Putamen (tissue), 1 donor: Measurements from ENCODE around the gene DENND2A.
"Not testable (repeated sequence)": the region's sequence is repeated elsewhere in the genome, so short reads cannot be mapped to it uniquely, and the experiment has no call there.

Experiments used
- DNase-seq: peaks from one replicate; pipeline ENCODE4 v3.0.0-alpha.2; 2016; ENCODE audit warnings: low spot score

Gene DENND2A

GRCh38 chr7:140673774-140674155, 33.2 kb upstream of the DENND2A start:
- DNase-seq, result no peak

- peak; percentile 63 for DNase-seq
Observed at GRCh38 chr7:140673063-140673773, 32.6 kb upstream of the DENND2A start.

- peak; percentile 59 for DNase-seq
Observed at GRCh38 chr7:140672382-140673062, 31.9 kb upstream of the DENND2A start, which contains the start of gene ADCK2. TSS of gene ADCK2 (plus strand) at chr7:140672945. CDS start at chr7:140673331, 386 bp downstream.

- DNase-seq, result no peak
Observed at GRCh38 chr7:140671966-140672365, 31.4 kb upstream of the DENND2A start.

- DNase-seq, result no peak
Observed at GRCh38 chr7:140670343-140670935, 29.8 kb upstream of the DENND2A start.

- DNase-seq, result not testable (repeated sequence)
Observed at GRCh38 chr7:140669862-140670261, 29.2 kb upstream of the DENND2A start.

GRCh38 chr7:140669352-140669751, 28.7 kb upstream of the DENND2A start:
- DNase-seq, result no peak

- no peak for DNase-seq
Observed at GRCh38 chr7:140668641-140669040, 28.0 kb upstream of the DENND2A start.

- no peak for DNase-seq
Observed at GRCh38 chr7:140667476-140667875, 26.9 kb upstream of the DENND2A start.

GRCh38 chr7:140662938-140663337, 22.3 kb upstream of the DENND2A start:
- not testable (repeated sequence) for DNase-seq

- DNase-seq, result no peak
Observed at GRCh38 chr7:140661124-140661523, 20.5 kb upstream of the DENND2A start.

- no peak for DNase-seq
Observed at GRCh38 chr7:140659856-140660255, 19.2 kb upstream of the DENND2A start.

GRCh38 chr7:140657891-140658290, 17.3 kb upstream of the DENND2A start:
- DNase-seq, result no peak

GRCh38 chr7:140656548-140657515, 16.2 kb upstream of the DENND2A start:
- DNase-seq, result no peak

GRCh38 chr7:140655511-140656408, 15.1 kb upstream of the DENND2A start:
- DNase-seq, result no peak

GRCh38 chr7:140654661-140655060, 14.0 kb upstream of the DENND2A start:
- DNase-seq, result no peak

GRCh38 chr7:140654109-140654387, 13.4 kb upstream of the DENND2A start:
- DNase-seq, result no peak

- DNase-seq, result peak; percentile 65
Observed at GRCh38 chr7:140653319-140654108, 12.9 kb upstream of the DENND2A start.

GRCh38 chr7:140650367-140650766, 9.8 kb upstream of the DENND2A start:
- DNase-seq, result no peak

- no peak for DNase-seq
Observed at GRCh38 chr7:140649556-140650205, 9.1 kb upstream of the DENND2A start.
